Fibroblast of villous mesenchyme (primary cell): Measurements from ENCODE around the gene CEBPE. TPM values are rescaled to one million over a fixed set of nuclear protein-coding genes. Genes with fewer than 3 reads are reported as not detected.

Experiments
- DNase-seq: peaks from one replicate; pipeline ENCODE4 v3.0.0-alpha.2; 2010; ENCODE audit warnings: low read depth
- H3K4me3 ChIP-seq: 2 replicates; pipeline ENCODE4 v1.5.1; 2011; ENCODE audit warnings: low read depth, mild to moderate bottlenecking, low read length
- CTCF ChIP-seq: IDR thresholded peaks from 2 replicates; pipeline ENCODE4 v1.5.1; 2012; ENCODE audit warnings: low read depth, mild to moderate bottlenecking, low read length; ENCODE audit not compliant: insufficient read depth
- total RNA-seq: library from RNA; depleted of rRNA; stranded (reverse); fragments of >200 nt; gene quantifications from 2 replicates; pipeline ENCODE4 v1.2.3, GENCODE V29; 2012

Gene CEBPE
- total RNA-seq, 1 donor, result not detected

- no peak for TF ChIP-seq CTCF
- peak overlapping the region; percentile 87 for H3K4me3 ChIP-seq
- no peak for DNase-seq
Observed at GRCh38 chr14:23071921-23072539, 47.0 kb downstream of the CEBPE start.

GRCh38 chr14:23071244-23071920 is 47.7 kb downstream of the CEBPE start:
- peak overlapping the region; percentile 87 for H3K4me3 ChIP-seq

GRCh38 chr14:23070262-23071129 is 48.6 kb downstream of the CEBPE start:
- TF ChIP-seq CTCF, result no peak
- H3K4me3 ChIP-seq, result peak overlapping the region; percentile 87
- DNase-seq, result no peak

More at GRCh38 chr14:23071244-23071920, 47.7 kb downstream of the CEBPE start:
- DNase-seq, result peak; percentile 94
- no peak for TF ChIP-seq CTCF

- H3K4me3 ChIP-seq, result no peak overlapping the region
- no peak for TF ChIP-seq CTCF
- no peak for DNase-seq
Observed at GRCh38 chr14:23069413-23069806, 49.6 kb downstream of the CEBPE start.

- DNase-seq, result peak; percentile 95
- TF ChIP-seq CTCF, result peak; percentile 100
- peak overlapping the region; percentile 8 for H3K4me3 ChIP-seq
Observed at GRCh38 chr14:23068789-23069412, 50.2 kb downstream of the CEBPE start.
